Measurements from ENCODE around the gene ESRP2. TPM values are rescaled to one million over a fixed set of nuclear protein-coding genes. Genes with fewer than 3 reads are reported as not detected.
A peak's percentile ranks its signal among the peaks of the same experiment; 100 is the strongest.

The ESRP2 gene
- polyA plus RNA-seq, 10 donors: 0.32 to 10.1 (median 0.79) TPM

DNA sequence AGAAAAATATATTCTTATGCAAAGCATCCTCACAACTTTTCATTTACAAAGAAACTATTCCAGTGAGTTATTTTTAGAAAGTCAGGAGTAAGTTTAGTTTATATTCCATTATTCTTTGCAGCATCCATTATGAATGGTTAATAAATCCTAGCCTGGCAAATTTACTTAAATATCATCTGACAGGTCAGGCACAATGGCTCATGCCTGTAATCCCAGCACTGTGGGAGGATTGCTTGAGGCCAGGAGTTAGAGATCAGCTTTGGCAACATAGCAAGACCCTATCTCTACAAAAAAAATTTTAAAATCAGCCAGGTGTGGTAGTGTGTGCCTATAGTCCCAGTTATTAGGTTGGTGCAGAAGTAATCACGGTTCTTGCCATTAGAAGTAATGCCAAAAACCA lies 12.9 kb downstream of the ESRP2 start:
- no peak for DNase-seq

DNA sequence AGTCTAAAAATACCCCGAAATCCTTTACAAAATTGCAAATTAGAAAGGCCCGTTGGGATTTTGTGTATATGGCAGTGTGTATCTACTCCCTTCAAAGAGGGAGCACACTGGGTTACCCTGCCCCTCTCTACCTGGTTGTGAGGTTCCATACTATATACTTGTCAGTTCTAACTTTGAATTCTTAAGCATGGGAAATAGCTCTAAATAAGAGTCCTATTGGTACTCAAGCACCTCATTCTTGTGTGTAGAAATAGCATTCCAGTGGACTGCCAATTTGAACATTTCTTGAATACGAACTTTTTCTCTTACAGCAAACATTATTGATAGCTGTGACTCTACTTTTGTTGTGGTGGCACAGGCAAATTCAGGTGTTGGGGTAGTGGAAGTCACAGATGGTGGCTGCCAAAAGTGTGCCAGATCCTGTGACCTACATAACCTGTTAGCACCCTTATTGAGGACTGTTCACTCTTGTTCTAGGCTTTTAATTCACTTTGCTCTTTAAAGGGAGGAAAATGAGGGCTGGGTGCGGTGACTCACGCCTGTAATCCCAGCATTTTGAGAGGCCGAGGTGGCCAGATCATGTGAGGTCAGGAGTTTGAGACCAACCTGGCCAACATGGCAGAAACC lies 16.1 kb downstream of the ESRP2 start:
- no peak for DNase-seq

DNA sequence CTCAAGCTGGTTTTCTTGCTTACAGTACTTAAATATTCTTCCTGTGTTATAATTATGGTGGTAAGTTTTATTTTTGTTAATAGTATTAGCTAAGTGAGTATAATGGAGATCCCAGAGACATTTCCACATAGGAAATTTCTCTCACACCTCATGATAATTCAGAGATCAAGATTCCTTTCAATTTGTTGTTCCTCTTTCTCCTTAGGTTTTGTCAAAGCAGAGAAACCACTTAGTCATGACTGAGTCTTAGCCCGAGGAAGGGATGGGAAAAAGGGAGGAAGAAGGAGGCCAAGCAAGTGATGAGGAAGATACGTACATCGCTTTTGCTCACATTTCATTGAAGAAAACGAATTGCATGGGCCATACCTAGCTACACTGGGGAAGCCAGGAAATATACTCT lies 18.4 kb downstream of the ESRP2 start:
- no peak for DNase-seq

DNA sequence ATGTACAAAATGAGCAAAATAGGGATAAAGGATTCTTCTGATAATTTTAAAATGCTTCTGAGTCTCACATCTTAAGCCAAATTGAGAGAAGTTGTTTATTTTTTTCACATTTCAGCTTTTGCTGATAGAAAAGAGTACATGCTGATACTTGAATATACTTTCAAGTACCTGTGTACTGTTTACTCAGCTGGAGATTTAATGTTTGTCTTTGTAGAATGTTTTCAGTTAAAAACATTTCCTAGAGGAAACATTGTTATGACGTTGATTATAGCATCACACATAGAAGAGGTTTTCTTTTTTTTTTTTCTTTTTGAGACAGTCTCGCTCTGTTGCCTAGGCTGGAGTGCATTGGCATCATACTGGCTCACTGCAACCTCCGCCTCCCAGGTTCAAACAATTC lies 19.7 kb downstream of the ESRP2 start:
- no peak for DNase-seq

DNA sequence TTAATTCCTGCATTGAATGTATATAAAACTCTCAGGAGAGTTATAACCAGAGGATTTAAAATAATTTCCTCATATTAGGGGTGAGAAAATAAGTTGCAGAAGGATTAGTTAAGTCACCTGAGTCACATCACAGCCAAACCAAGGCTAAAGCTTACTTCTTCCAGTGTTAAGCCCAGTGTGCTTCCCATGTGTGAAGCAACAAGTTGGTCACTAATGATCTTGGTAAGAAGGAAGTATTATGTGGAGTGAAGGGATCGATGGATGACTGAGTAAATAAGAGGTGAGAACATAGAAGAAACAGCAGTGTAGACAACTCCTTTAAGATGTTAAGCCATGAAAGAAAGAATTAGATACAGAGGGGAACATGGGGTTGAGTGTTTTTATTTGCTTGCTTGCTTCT lies 20.6 kb downstream of the ESRP2 start:
- no peak for DNase-seq

DNA sequence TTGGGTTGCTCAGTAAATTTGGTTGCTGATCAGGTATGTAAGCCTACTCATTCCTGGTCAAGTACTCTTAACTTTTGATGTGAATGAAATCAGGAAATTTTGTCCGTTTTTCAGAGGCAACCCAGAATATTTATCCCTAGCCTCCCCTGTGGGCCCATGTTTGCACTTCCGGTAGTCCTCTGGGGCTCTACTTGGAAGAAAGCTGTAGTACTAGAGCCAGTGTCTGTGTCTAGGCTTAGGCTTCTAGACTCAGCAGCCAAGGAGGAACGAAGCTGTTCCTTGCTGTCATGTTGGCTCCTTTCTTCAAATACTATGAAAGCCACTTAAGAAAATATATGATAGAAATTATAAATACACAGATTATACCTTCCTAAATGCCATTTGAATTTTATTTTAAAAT lies 21.2 kb downstream of the ESRP2 start:
- DNase-seq: peak in 1 of 3 donors; percentile 5

DNA sequence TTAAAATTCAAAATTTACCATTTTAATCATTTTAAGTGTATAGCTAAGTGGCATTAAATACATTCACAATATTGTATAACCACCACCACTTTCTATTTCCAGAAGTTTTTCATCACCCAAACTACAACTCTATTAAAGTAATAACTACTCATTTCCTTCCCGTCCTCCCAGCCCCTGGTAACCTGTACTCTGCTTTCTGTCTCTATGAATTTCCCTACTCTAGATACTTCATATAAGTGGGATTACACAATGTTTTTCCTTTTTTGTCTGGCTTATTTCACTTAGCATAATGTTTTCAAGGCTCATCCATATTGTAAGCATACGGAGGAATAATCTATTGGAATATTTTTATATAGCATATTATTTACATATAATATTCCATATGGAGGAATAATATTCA lies 29.7 kb downstream of the ESRP2 start:
- no peak for DNase-seq

DNA sequence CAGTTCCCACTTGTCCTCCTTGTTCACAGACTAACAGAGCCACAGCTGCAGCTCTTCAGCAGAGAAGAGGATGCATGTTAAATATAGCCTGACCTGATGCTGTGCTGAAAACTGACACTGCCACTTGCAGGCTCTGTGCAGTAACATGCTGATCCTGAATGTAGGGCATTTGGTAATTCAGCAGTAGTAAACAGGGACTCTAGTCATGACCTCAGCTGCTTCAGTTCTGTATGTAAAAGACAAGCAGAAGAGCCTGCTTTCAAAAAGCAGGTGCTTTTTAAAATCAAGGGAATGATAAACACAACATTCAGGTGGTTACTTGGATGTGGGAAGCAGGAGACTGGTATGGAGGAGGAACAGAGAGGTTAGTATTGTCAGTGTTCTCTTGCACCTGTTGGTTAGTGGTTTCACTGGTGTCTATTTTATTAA lies 33.8 kb downstream of the ESRP2 start:
- peak; percentile 27 to 35 (median 32) for DNase-seq

DNA sequence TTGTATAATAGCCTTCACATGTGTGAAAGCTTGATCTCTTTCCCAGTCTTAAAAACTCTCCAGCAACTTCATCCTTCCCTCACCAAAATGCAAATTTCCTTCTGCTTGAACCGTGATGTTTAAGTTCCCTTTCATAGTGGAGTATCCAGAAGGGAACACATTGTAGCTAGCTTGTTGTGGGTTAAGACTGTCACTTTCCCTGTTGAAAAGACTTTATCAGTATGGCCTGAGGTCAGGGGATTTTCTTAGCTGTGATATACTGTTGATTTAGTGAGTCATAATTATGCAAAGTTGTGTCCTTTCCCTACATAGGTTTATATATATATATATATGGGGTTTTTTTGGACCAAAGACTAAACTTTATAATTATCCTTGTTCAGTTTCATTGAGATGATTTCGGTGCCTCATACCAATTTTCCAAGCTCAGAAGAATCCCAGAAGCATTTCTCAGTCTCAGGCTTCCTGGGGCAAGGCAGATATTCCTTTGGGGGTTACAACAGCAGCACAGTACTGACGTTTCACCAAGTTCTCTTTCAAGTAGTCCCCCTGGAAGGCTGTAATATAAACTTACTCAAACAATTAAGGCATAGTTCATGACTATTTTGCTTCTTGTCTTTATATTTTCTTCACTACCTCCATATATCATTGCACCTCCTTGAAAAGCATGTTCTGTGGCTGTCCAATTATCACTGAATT lies 35.7 kb downstream of the ESRP2 start:
- no peak for DNase-seq

DNA sequence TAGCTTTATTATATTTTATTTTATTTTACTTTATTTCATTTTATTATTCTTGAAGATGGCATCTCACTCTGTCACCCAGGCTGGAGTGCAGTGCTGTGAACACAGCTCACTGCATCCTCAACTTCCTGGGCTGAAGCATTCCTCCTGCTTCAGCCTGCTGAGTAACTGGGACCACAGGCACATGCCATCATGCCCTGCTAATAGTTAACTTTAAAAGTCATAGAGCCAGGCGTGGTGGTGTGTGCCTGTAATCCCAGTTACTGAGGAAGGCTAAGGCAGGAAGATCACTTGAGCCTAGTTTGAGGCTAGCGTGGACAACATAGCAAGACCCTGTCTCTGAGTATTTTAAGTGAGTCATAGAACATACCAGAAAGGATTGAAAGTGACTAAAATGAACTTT lies 38.7 kb downstream of the ESRP2 start:
- no peak for DNase-seq

DNA sequence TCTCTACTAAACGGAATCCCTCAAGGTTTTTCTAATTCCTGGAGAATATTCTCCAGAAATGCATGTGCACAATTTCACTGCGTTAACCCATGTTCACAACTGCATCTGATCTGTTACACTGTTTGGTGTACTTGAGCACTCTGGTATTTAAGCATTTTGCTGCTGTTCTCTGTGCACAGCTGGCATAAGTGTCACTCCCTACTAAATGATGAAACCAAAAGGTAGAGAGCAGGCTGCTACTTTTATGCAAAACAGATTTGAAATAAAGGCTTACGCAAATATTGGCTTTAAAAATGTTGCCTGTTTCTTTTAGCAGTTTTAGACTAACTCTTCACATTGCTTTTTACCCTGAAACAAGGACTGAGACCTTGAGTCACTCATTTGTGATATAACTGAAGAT lies 41.7 kb downstream of the ESRP2 start:
- DNase-seq: no peak

DNA sequence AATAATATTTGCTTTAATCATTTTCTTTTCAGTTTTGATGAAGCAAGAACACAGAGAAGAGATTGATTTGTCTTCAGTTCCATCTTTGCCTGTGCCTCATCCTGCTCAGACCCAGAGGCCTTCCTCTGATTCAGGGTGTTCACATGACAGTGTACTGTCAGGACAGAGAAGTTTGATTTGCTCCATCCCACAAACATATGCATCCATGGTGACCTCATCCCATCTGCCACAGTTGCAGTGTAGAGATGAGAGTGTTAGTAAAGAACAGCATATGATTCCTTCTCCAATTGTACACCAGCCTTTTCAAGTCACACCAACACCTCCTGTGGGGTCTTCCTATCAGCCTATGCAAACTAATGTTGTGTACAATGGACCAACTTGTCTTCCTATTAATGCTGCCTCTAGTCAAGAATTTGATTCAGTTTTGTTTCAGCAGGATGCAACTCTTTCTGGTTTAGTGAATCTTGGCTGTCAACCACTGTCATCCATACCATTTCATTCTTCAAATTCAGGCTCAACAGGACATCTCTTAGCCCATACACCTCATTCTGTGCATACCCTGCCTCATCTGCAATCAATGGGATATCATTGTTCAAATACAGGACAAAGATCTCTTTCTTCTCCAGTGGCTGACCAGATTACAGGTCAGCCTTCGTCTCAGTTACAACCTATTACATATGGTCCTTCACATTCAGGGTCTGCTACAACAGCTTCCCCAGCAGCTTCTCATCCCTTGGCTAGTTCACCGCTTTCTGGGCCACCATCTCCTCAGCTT lies 45.0 kb downstream of the ESRP2 start:
- no peak for DNase-seq

DNA sequence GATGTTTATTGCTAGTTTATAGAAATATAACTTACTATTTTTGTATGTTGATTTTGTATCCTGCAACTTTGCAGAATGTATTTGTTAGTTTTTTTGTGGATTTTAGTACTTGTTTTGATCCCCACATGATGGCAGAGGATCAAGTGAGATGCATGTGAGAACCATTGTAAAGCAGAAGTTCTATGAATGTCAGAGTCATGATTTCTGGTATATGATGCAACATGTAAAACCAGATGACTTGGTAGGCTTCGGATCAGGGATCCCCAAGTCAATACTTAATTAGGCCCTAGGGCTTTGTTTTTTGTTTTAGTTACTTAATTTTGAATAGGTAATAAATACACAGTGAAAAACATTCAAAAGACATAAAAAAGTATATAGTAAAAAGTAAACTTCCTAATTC lies 45.8 kb downstream of the ESRP2 start:
- DNase-seq: no peak

DNA sequence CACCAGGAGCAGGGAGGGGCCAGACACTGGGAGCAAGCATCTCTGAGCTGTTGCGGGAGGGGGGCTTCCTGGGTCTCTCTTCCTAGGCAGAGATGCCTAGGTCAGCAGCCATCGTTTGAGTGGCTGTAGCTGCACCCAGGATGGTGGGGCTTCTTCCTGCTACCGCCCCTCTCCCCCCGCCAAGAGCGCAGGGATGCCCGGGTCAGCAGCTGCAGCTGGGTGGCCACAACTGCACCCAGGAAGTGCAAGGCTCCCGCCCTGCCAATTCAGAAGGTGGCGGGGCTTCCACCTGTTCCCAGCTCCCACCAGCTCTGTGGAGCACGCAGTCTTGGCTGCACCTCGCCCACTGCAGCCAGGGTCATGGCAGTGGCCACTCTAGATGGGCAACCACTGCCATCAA lies 47.8 kb downstream of the ESRP2 start:
- DNase-seq: no peak

DNA sequence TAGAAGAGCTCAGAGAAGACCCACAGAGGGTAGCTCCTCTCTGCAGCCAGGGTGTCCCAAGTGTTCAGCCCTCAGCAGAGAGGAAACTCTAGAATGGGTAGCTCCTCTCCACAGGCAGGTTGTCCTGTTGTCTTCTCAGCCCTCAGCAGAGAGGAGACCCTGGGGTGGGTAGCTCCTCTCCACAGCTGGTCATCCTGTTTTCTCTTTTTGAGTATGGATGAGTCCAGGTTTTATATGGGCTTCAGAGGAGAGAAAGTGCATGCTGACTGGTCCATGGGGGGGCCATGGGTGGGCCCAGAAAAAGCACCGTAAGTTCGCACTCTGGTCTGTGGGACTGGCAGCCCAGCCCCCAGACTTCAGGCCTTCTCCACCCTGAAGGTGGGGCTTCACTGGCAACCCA lies 48.4 kb downstream of the ESRP2 start:
- DNase-seq: no peak

DNA sequence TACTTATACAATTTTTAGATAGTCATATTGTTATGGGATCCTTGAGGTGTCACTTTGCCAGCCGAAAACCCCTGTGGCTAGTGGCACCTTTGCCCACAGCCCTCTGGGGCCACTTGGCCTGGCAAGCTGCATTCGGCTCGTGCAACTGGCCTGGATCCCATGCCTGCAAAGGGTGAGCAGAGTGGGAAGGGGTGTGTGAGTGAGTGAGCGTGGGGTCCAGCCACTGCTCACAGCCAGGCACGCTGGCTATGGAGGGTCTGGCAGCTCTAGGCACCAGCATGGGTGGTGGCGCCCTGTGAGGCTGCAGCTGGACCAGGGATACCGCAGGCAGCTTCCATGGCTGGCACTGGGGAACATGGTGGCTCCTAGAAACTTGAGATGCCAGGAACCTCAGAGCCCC lies 49.0 kb downstream of the ESRP2 start:
- no peak for DNase-seq

DNA sequence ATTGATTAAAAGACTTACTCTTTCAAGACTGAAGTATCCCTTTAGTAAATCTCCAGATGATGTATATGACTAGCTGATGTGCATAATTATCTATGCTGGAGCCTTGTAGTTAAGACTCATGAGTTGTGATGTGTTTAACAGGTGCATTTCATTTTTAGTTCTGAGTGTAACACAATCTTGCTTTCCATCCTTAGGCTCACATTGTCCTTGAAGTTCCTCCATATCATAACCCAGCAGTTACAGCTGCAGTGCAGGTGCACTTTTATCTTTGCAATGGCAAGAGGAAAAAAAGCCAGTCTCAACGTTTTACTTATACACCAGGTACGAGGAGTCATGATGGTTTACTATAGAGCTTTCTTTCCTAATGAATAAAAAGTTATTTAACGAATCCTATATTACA lies 52.9 kb downstream of the ESRP2 start:
- DNase-seq: peak in 1 of 3 donors; percentile 41

DNA sequence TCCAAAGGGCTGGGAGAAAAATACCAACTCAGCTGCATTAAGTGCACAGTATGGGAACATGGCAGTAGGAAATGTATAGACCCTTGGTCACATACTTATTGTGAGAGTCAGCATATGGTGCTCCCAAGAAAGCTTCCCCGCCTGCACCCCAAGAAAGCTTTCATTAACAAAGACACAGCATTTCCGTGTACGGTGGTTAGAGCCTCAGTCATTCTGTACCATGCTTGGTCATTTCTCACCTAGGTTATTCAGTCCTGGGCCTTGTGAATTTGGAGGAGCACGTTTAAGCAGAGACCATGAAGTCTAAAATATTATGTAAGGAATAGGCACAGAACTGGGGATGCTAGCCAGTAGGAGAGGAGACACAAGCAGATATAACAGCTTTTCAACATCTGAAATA lies 56.1 kb downstream of the ESRP2 start:
- DNase-seq: no peak

DNA sequence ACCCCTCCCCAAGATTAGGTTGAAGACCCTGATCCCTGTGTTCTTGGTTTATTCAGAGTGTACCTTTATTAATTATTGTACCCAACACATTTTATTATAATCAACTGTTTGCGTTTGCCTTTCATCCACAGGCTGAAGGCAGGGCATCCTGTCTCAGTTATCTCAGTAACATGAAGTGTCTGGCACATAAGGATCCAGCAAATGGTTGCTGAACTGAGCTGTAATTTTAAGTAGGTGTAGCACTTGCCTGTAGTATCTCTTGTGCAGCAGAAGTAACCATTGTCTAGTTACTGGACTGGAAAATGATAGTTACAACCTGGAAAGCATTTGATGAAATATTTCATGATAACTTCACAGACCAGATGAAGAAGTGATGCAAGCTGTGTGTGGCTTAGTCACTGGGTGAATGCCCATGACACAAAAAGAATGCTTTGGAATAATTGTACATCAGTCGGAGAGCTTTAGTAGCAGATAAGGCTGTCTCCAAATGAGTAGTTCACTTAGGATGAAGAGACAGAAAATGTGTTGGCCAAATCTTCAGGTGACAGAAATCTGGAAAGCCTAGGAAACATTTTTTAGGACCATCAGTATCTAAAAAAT lies 56.6 kb downstream of the ESRP2 start:
- no peak for DNase-seq

Measured in muscle of back (tissue), 11 donors.